Astrocyte of the cerebellum (primary cell): ENCODE results near the gene ATF6B.

Experiments
- DNase-seq: peaks from one replicate; pipeline ENCODE4 v3.0.0-alpha.2; 2011; ENCODE audit warnings: low read depth
- H3K4me3 ChIP-seq: 2 replicates; pipeline ENCODE4 v1.5.1; 2011; ENCODE audit warnings: mild to moderate bottlenecking, low read depth, low read length, moderate library complexity
- CTCF ChIP-seq: IDR thresholded peaks from 2 replicates; pipeline ENCODE4 v1.5.1; 2012; ENCODE audit warnings: low read length, low read depth, moderate library complexity, mild to moderate bottlenecking; ENCODE audit errors: missing control alignments
- in situ Hi-C: cut with HindIII; loops from 2 replicates; pipeline ENCODE4 v1.10.0; 2017; ENCODE audit warnings: low sequenced_read_pairs

ATF6B gene

DNA sequence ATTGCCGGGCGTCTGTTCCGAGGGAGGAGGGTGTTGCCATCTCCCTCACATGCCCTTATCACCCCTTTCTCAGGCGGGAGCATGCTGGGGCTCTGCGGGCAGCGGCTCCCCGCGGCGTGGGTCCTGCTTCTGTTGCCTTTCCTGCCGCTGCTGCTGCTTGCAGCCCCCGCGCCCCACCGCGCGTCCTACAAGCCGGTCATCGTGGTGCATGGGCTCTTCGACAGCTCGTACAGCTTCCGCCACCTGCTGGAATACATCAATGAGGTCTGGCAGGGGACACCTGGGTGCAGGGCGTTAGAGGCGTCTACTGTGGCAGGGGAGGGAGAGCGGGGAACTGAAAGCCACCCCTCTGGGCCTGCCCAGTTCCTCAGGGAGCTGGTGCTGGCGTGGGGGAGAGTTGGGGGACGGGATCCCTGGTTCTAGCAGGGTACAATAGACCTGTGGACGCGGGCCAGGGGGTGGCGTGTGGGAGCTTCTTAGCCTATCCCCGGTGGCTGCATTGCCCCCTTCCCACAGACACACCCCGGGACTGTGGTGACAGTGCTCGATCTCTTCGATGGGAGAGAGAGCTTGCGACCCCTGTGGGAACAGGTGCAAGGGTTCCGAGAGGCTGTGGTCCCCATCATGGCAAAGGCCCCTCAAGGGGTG is 26.6 kb upstream of the ATF6B start:
- DNase-seq: peak; percentile 33
- H3K4me3 ChIP-seq: peak overlapping the region; percentile 94
- in situ Hi-C loops: no loop called here
- peak; percentile 58 for TF ChIP-seq CTCF

DNA sequence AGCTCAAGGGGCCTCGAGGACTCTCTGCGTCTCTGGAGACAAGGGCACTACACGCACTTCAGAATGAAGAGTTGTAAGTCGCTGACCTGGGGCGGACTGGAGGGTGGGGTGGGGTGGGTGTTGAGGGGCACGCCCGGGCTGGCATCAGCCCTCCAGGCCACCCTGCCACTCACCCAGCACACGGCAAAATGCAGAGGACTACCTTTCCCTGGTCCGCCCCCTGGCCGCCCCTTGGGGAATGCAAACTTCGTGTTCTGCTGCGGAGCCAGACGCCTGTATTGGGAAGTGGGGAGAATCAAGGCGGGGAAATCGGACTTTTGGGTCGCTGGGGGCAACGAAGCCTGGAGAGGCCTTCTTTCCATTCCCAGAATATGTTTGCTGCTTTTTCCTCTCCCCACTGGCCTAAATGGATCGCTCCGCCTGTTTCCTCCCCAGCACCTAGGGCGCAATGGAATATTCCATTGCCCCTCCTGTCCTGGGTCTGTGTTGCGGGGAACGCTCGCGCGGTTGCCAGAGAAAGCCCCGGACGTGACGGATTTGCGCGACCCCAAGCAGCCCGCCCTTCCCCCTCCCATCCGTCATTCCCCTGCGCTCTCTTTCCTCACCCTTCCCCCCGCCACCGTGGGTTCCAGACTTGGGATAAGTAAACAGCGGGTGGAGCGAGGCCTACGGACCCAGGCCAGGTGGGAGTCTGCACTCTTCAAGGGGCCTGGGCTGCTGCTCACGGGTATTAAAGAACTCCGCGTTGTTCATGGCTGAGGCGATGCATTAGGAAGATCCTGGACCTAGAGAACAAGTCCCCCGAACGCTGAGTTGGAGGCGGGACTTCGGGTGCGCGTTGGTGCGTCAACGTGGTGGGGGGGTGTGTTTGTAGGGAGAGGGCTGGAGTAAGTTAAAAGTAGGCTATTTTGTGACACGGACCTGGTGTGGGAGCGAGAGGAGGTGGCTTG is 25.8 kb upstream of the ATF6B start, which contains the start of gene PPT2:
TSS of gene PPT2 (plus strand) at position 578 of the 950 bp plus-strand sequence. CDS start 454 bp downstream, outside the sequence.
- in situ Hi-C loops: no loop called here
- peak within 1 kb of the TSS; percentile 94 for H3K4me3 ChIP-seq
- peak; percentile 84 for DNase-seq
- TF ChIP-seq CTCF: peak; percentile 41

DNA sequence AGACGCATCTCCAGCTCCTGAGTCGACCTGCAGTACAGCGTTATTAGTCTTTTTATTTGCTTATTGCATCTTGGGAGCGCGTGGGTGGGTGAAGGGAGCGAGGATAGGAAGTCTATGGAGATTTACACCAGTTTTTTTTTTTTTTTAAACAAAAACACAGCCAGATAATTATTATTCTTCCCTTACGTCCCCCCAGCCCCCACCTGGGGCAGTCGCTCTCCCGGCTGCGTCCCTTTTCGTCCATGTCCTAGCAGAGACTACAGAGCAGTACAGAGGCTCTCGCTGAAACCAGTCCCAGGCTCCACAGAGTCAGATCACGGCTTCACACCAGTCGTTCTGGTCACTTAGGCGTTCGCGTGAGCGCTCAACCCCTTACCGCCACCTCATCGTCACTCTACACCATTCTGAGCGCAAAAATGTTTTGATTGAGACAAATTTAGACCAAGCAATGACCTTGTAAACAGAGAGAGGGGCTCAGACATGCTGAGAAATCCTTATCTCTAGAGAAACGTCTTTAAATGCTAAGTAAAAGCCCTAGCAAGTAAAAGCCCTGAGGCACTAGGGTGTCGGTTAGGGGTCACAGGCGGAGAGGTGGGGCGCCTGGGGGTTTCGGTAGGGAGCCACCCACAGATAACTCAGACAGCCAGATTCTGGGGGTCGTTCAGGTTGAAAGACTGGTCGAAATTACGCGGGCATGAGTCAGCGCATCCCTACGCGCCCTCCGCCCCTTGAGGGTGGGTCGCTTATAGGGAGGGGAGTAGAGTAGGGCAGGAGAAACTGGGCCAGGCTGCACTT is 24.9 kb upstream of the ATF6B start:
- H3K4me3 ChIP-seq: peak overlapping the region; percentile 94
- TF ChIP-seq CTCF: no peak
- in situ Hi-C loops: no loop called here
- no peak for DNase-seq

GRCh38 chr6:32151863-32152768 is 24.1 kb upstream of the ATF6B start, which contains the start of gene PRRT1:
TSS of gene PRRT1 (minus strand) at chr6:32151939. CDS start at chr6:32151827, 112 bp downstream.
- no peak for TF ChIP-seq CTCF
- peak within 1 kb of the TSS; percentile 94 for H3K4me3 ChIP-seq
- DNase-seq: no peak
- in situ Hi-C loops: no loop called here

- TF ChIP-seq CTCF: no peak
- H3K4me3 ChIP-seq: peak overlapping the region; percentile 10
- DNase-seq: no peak
- in situ Hi-C loops: no loop called here
These were observed 23.3 kb upstream of the ATF6B start for GRCh38 chr6:32151181-32151862.
